CD14-positive monocyte (primary cell): ENCODE data around the gene MYO3B. TPM values are rescaled to one million over a fixed set of nuclear protein-coding genes. Genes with fewer than 3 reads are reported as not detected.

ENCODE experiments used
- DNase-seq, 3 donors: peaks; one replicate each; pipeline ENCODE4 v3.0.0-alpha.2; 2011 to 2022
- H2AFZ ChIP-seq: 2 replicates; pipeline ENCODE4 v1.6.0; 2012; ENCODE audit warnings: mild to moderate bottlenecking, low read depth, low read length, inconsistent platforms; ENCODE audit not compliant: insufficient read depth, poor library complexity, severe bottlenecking
- H3K27ac ChIP-seq, 2 donors: 1 replicate in 1 of 2; 2 replicates in 1 of 2; pipeline ENCODE4 v1.5.1; 2012 to 2013; ENCODE audit warnings: low read length in 2 of 2, control low read depth in 1 of 2, inconsistent platforms in 1 of 2, low read depth in 1 of 2, mild to moderate bottlenecking in 1 of 2
- H3K27me3 ChIP-seq, 2 donors: one replicate each; pipeline versions ENCODE4 v1.6.0 to v1.6.1; 2011 to 2013; ENCODE audit warnings: low read length in 2 of 2; ENCODE audit not compliant: control insufficient read depth in 2 of 2, insufficient read depth in 2 of 2
- H3K36me3 ChIP-seq, 2 donors: replicated peaks in 1 of 2; 1 replicate in 1 of 2; 2 replicates in 1 of 2; pipeline versions ENCODE4 v1.5.1 to v1.6.1; 2012 to 2013; ENCODE audit warnings: low read length in 2 of 2, control low read depth in 1 of 2, inconsistent platforms in 1 of 2, mild to moderate bottlenecking in 1 of 2; ENCODE audit not compliant: insufficient read depth in 2 of 2, control insufficient read depth in 1 of 2
- H3K4me1 ChIP-seq, 2 donors: 1 replicate in 1 of 2; 2 replicates in 1 of 2; pipeline versions ENCODE4 v1.5.1 to v1.6.1; 2012 to 2013; ENCODE audit warnings: low read length in 2 of 2, control low read depth in 1 of 2, inconsistent platforms in 1 of 2, mild to moderate bottlenecking in 1 of 2, moderate library complexity in 1 of 2; ENCODE audit not compliant: insufficient read depth in 2 of 2, control insufficient read depth in 1 of 2
- H3K4me2 ChIP-seq: replicated peaks from 2 replicates; pipeline ENCODE3; 2012; ENCODE audit warnings: low read length, moderate library complexity, mild to moderate bottlenecking; ENCODE audit not compliant: poor library complexity, severe bottlenecking; ENCODE audit errors: extremely low read depth
- H3K4me3 ChIP-seq, 3 experiments: fragments of 200-600 bp in 1 of 3; sonication (generic) in 1 of 3; replicated peaks in 1 of 3; 1 replicate in 2 of 3; 2 replicates in 1 of 3; pipeline ENCODE4 v1.5.1; 2011 to 2013; ENCODE audit warnings: low read length in 3 of 3, mild to moderate bottlenecking in 3 of 3, control low read depth in 2 of 3, low read depth in 2 of 3, inconsistent platforms in 1 of 3, moderate library complexity in 1 of 3
- H3K79me2 ChIP-seq: 2 replicates; pipeline ENCODE4 v1.6.0; 2012; ENCODE audit warnings: mild to moderate bottlenecking, control low read depth, inconsistent platforms, low read length, moderate library complexity; ENCODE audit not compliant: insufficient read depth
- H3K9ac ChIP-seq: 2 replicates; pipeline ENCODE4 v1.6.0; 2017; ENCODE audit warnings: low read length, mild to moderate bottlenecking; ENCODE audit not compliant: insufficient read depth, poor library complexity, severe bottlenecking
- H3K9me3 ChIP-seq, 2 donors: replicated peaks in 1 of 2; 1 replicate in 1 of 2; 2 replicates in 1 of 2; pipeline versions ENCODE4 v1.5.1 to v1.6.1; 2012 to 2013; ENCODE audit warnings: low read length in 2 of 2, control low read depth in 1 of 2; ENCODE audit not compliant: control insufficient read depth in 1 of 2, insufficient read depth in 1 of 2
- H4K20me1 ChIP-seq: 2 replicates; pipeline ENCODE4 v1.6.0; 2012; ENCODE audit warnings: mild to moderate bottlenecking, low read length, control low read depth, moderate library complexity; ENCODE audit not compliant: insufficient read depth
- H3K27ac Mint-ChIP-seq, 7 donors: one replicate each; pipeline ENCODE4 v1.8.0; 2020; ENCODE audit warnings: mild to moderate bottlenecking in 7 of 7, mixed read lengths in 7 of 7, moderate library complexity in 6 of 7, inconsistent platforms in 2 of 7
- H3K27me3 Mint-ChIP-seq, 3 donors: one replicate each; pipeline ENCODE4 v1.8.0; 2021 to 2022; ENCODE audit warnings: low read depth in 3 of 3, mild to moderate bottlenecking in 3 of 3, mixed read lengths in 3 of 3, moderate library complexity in 3 of 3, inconsistent platforms in 1 of 3
- H3K36me3 Mint-ChIP-seq, 2 donors: one replicate each; pipeline ENCODE4 v1.8.0; 2020; ENCODE audit warnings: mixed read lengths in 2 of 2, inconsistent platforms in 1 of 2, mild to moderate bottlenecking in 1 of 2
- H3K4me1 Mint-ChIP-seq: one replicate; pipeline ENCODE4 v1.8.0; 2020; ENCODE audit warnings: mild to moderate bottlenecking, mixed read lengths
- H3K4me3 Mint-ChIP-seq, 2 donors: one replicate each; pipeline ENCODE4 v1.8.0; 2020; ENCODE audit warnings: mild to moderate bottlenecking in 2 of 2, mixed read lengths in 2 of 2, moderate library complexity in 1 of 2
- H3K9me3 Mint-ChIP-seq, 7 donors: one replicate each; pipeline ENCODE4 v1.8.0; 2020 to 2022; ENCODE audit warnings: mixed read lengths in 7 of 7, mild to moderate bottlenecking in 6 of 7, moderate library complexity in 6 of 7, inconsistent platforms in 2 of 7
- WGBS: methylation state at CpG from one replicate; pipeline ENCODE4 v1.1.5; 2013; ENCODE audit warnings: missing lambda C conversion rate; ENCODE audit not compliant: insufficient coverage; 5-methylcytosine and 5-hydroxymethylcytosine counted together
- intact Hi-C, 2 donors: fragments of 100-400 bp; cut with micrococcal nuclease; formaldehyde crosslinking; loops; one replicate each; pipeline versions ENCODE4 v1.15.0 to v1.15.1; 2023
- polyA plus RNA-seq, 3 donors: library from polyadenylated mRNA; depleted of rRNA in 1 of 3; unstranded in 2 of 3; stranded (reverse) in 1 of 3; fragments of 300-500 nt in 2 of 3; fragments of >200 nt in 1 of 3; fragmentation: Illumina TruSeq in 2 of 3; gene quantifications; 1 replicate in 2 of 3; 2 replicates in 1 of 3; pipeline ENCODE4 v1.2.3, GENCODE V29; 2012 to 2021
- TF ChIP-seq, protein P1 (sequence below): fragments of 200-600 bp; IDR thresholded peaks from one replicate; pipeline ENCODE4 v1.8.0; 2022; ENCODE audit warnings: antibody characterized with exemption, mild to moderate bottlenecking

The MYO3B gene
- polyA plus RNA-seq, 3 donors, result not detected

DNA sequence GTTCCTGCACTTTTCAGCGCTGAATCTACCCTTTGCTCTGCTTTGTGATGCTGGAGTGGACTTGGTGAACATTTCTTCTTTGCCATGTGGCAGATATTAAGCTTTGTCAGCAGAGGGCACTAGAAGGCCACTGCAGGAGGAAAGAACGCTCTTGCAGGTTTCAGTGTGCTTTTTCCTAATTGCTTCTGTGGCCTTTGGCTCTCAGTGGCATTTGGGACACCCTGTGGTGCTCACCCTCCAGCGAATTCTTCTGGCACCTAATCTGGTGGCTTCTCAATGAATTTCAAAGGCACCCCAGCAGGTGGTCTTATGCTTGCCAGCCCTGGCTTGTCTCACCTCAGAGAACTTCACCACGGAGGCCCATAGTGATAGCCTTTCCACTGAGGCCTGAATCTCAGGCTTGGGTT lies 146.7 kb downstream of the MYO3B start:
- intact Hi-C loops, result no loop called here
- H3K4me2 ChIP-seq, result no peak overlapping the region
- peaks cover 0 to 3% (median 0%) of the 10 kb centered on the region in 3 donors for H3K27me3 Mint-ChIP-seq
- WGBS, result 29% methylated on average over 4 of the region's 4 CpGs
- peaks cover 0 to 3% of the 10 kb centered on the region in 2 donors for H3K9me3 ChIP-seq
- H3K4me3 Mint-ChIP-seq, result no peak overlapping the region
- no peak overlapping the region for H3K27ac ChIP-seq
- no peaks in the 10 kb centered on the region for H3K4me1 Mint-ChIP-seq
- H3K9me3 Mint-ChIP-seq, result peaks cover 0 to 12% (median 3%) of the 10 kb centered on the region in 7 donors
- no peaks in the 10 kb centered on the region for H3K4me1 ChIP-seq
- H3K79me2 ChIP-seq, result no peaks in the 10 kb centered on the region
- no peak overlapping the region for H3K4me3 ChIP-seq
- TF ChIP-seq, protein P1, sequence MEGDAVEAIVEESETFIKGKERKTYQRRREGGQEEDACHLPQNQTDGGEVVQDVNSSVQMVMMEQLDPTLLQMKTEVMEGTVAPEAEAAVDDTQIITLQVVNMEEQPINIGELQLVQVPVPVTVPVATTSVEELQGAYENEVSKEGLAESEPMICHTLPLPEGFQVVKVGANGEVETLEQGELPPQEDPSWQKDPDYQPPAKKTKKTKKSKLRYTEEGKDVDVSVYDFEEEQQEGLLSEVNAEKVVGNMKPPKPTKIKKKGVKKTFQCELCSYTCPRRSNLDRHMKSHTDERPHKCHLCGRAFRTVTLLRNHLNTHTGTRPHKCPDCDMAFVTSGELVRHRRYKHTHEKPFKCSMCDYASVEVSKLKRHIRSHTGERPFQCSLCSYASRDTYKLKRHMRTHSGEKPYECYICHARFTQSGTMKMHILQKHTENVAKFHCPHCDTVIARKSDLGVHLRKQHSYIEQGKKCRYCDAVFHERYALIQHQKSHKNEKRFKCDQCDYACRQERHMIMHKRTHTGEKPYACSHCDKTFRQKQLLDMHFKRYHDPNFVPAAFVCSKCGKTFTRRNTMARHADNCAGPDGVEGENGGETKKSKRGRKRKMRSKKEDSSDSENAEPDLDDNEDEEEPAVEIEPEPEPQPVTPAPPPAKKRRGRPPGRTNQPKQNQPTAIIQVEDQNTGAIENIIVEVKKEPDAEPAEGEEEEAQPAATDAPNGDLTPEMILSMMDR, result peak; percentile 18
- H4K20me1 ChIP-seq, result no peaks in the 10 kb centered on the region
- H3K27ac Mint-ChIP-seq, result no peak overlapping the region
- DNase-seq, result no peak
- no peak overlapping the region for H2AFZ ChIP-seq
- no peaks in the 10 kb centered on the region for H3K27me3 ChIP-seq
- H3K36me3 ChIP-seq, result no peaks in the 10 kb centered on the region
- no peak overlapping the region for H3K9ac ChIP-seq
- H3K36me3 Mint-ChIP-seq, result no peaks in the 10 kb centered on the region

DNA sequence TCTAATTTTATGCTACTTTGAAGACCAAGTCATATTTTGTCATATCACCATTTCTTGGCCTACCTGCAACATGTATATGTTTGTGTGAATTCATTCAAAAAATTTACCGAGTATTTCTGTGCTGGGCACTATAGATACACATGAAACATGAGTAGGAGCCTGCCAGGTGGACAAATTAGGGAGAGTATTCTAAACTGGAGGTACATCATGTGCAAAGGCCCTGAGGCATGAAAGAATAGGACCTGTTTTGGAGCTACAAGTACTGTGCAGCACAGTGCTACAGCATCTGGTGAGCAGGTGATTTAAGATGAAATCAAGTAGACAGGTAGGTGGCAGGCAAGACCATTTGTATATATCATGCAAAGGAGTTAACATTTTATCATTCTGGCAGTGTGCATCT lies 152.9 kb downstream of the MYO3B start:
- no peak overlapping the region for H3K9ac ChIP-seq
- intact Hi-C loops, result no loop called here
- no peak overlapping the region for H2AFZ ChIP-seq
- H3K9me3 Mint-ChIP-seq, result peaks cover 0 to 5% (median 0%) of the 10 kb centered on the region in 7 donors
- H3K27me3 ChIP-seq, result no peaks in the 10 kb centered on the region
- H3K36me3 Mint-ChIP-seq, result no peaks in the 10 kb centered on the region
- peaks cover 0 to 2% (median under 1%) of the 10 kb centered on the region in 3 donors for H3K27me3 Mint-ChIP-seq
- H4K20me1 ChIP-seq, result no peaks in the 10 kb centered on the region
- H3K36me3 ChIP-seq, result no peaks in the 10 kb centered on the region
- H3K4me1 ChIP-seq, result no peaks in the 10 kb centered on the region
- no peak overlapping the region for H3K27ac Mint-ChIP-seq
- H3K4me2 ChIP-seq, result no peak overlapping the region
- no peaks in the 10 kb centered on the region for H3K79me2 ChIP-seq
- WGBS, result no CpG with 5 or more reads among the region's 1 CpG
- no peak overlapping the region for H3K27ac ChIP-seq
- TF ChIP-seq, protein P1, result no peak
- DNase-seq, result no peak
- H3K4me3 ChIP-seq, result no peak overlapping the region
- no peaks in the 10 kb centered on the region for H3K4me1 Mint-ChIP-seq
- H3K4me3 Mint-ChIP-seq, result no peak overlapping the region
- H3K9me3 ChIP-seq, result no peaks in the 10 kb centered on the region
